ENCODE data around the gene ICAM4. TPM values are rescaled to one million over a fixed set of nuclear protein-coding genes. Genes with fewer than 3 reads are reported as not detected.

The ICAM4 gene
- total and polyA plus RNA-seq, 2 of the 8 experiments (the other 6 are each of a cell fraction or from before 2014, with no cell fraction given), result 1.5 to 4.1 TPM

DNA sequence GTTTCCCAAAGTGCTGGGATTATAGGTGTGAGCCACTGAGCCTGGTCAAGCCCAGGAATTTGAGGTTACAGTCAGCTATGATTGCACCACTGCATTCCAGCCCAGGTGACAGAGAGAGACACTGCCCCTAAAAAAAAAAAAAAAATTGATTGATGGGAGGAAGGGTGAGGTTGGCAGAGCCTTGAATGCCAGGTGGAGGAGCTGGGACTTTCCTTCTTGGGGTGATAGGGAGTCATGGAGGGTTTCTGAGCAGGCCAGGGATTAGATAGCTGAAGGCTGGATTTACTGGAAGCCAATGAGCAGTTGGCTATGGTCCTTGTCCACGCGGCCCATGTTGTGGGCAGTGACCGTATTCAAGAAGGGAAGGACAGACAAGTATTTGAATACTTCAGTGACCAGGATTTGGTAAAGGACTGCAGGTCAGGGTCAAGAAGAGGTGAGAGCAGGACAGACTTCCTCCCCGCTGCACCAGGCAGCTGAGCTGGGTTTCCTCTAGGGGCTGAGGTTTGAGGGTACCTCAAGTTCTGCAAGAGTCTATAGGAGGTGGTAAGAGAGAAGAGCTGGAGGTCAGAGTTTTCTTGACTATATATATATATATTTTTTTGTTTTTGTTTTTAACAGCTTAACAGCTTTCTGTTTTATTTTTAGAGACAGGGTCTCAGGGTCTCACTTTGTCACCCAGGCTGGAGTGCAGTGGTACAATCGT is 6.9 kb upstream of the ICAM4 start (continued):
- TF ChIP-seq KDM5A (IDR thresholded peaks at IDR 0.05; ENCODE audit: low read length), result no peak
- TF ChIP-seq, protein P1, sequence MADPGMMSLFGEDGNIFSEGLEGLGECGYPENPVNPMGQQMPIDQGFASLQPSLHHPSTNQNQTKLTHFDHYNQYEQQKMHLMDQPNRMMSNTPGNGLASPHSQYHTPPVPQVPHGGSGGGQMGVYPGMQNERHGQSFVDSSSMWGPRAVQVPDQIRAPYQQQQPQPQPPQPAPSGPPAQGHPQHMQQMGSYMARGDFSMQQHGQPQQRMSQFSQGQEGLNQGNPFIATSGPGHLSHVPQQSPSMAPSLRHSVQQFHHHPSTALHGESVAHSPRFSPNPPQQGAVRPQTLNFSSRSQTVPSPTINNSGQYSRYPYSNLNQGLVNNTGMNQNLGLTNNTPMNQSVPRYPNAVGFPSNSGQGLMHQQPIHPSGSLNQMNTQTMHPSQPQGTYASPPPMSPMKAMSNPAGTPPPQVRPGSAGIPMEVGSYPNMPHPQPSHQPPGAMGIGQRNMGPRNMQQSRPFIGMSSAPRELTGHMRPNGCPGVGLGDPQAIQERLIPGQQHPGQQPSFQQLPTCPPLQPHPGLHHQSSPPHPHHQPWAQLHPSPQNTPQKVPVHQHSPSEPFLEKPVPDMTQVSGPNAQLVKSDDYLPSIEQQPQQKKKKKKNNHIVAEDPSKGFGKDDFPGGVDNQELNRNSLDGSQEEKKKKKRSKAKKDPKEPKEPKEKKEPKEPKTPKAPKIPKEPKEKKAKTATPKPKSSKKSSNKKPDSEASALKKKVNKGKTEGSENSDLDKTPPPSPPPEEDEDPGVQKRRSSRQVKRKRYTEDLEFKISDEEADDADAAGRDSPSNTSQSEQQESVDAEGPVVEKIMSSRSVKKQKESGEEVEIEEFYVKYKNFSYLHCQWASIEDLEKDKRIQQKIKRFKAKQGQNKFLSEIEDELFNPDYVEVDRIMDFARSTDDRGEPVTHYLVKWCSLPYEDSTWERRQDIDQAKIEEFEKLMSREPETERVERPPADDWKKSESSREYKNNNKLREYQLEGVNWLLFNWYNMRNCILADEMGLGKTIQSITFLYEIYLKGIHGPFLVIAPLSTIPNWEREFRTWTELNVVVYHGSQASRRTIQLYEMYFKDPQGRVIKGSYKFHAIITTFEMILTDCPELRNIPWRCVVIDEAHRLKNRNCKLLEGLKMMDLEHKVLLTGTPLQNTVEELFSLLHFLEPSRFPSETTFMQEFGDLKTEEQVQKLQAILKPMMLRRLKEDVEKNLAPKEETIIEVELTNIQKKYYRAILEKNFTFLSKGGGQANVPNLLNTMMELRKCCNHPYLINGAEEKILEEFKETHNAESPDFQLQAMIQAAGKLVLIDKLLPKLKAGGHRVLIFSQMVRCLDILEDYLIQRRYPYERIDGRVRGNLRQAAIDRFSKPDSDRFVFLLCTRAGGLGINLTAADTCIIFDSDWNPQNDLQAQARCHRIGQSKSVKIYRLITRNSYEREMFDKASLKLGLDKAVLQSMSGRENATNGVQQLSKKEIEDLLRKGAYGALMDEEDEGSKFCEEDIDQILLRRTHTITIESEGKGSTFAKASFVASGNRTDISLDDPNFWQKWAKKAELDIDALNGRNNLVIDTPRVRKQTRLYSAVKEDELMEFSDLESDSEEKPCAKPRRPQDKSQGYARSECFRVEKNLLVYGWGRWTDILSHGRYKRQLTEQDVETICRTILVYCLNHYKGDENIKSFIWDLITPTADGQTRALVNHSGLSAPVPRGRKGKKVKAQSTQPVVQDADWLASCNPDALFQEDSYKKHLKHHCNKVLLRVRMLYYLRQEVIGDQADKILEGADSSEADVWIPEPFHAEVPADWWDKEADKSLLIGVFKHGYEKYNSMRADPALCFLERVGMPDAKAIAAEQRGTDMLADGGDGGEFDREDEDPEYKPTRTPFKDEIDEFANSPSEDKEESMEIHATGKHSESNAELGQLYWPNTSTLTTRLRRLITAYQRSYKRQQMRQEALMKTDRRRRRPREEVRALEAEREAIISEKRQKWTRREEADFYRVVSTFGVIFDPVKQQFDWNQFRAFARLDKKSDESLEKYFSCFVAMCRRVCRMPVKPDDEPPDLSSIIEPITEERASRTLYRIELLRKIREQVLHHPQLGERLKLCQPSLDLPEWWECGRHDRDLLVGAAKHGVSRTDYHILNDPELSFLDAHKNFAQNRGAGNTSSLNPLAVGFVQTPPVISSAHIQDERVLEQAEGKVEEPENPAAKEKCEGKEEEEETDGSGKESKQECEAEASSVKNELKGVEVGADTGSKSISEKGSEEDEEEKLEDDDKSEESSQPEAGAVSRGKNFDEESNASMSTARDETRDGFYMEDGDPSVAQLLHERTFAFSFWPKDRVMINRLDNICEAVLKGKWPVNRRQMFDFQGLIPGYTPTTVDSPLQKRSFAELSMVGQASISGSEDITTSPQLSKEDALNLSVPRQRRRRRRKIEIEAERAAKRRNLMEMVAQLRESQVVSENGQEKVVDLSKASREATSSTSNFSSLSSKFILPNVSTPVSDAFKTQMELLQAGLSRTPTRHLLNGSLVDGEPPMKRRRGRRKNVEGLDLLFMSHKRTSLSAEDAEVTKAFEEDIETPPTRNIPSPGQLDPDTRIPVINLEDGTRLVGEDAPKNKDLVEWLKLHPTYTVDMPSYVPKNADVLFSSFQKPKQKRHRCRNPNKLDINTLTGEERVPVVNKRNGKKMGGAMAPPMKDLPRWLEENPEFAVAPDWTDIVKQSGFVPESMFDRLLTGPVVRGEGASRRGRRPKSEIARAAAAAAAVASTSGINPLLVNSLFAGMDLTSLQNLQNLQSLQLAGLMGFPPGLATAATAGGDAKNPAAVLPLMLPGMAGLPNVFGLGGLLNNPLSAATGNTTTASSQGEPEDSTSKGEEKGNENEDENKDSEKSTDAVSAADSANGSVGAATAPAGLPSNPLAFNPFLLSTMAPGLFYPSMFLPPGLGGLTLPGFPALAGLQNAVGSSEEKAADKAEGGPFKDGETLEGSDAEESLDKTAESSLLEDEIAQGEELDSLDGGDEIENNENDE (IDR thresholded peaks at IDR 0.05; ENCODE audit: insufficient replicate concordance, low read length), result no peak
- no peak for TF ChIP-seq NANOG (IDR thresholded peaks at IDR 0.05; ENCODE audit: insufficient read depth, low read depth, low read length, poor library complexity, severe bottlenecking)
- no peak for TF ChIP-seq GTF2F1 (IDR thresholded peaks at IDR 0.05; ENCODE audit: borderline replicate concordance, low read depth, low read length)
- no peak for TF ChIP-seq KDM4A (IDR thresholded peaks at IDR 0.05; ENCODE audit: low read depth, low read length, severe bottlenecking)
